Prostate gland (tissue), 2 donors: Measurements from ENCODE around the gene TH. TPM values are rescaled to one million over a fixed set of nuclear protein-coding genes. Genes with fewer than 3 reads are reported as not detected.

Experiments used
- DNase-seq: peaks from one replicate; pipeline ENCODE4 v3.0.0-alpha.2; 2019; ENCODE audit warnings: low spot score
- H3K27ac ChIP-seq, 2 donors: fragments of 200-600 bp; sonication (generic); 2 replicates each; pipeline ENCODE4 v1.5.1; 2017 to 2019
- H3K27me3 ChIP-seq: fragments of 200-600 bp; sonication (generic); replicated peaks from 2 replicates; pipeline ENCODE4 v1.5.1; 2019; ENCODE audit not compliant: insufficient read depth
- H3K36me3 ChIP-seq, 2 donors: fragments of 200-600 bp; sonication (generic); 1 replicate in 1 of 2; 2 replicates in 1 of 2; pipeline versions ENCODE4 v1.5.1 to v1.8.1; 2017 to 2019
- H3K4me1 ChIP-seq: fragments of 200-600 bp; sonication (generic); replicated peaks from 2 replicates; pipeline ENCODE4 v1.5.1; 2019
- H3K4me3 ChIP-seq, 2 donors: fragments of 200-600 bp; sonication (generic); 2 replicates each; pipeline ENCODE4 v1.5.1; 2017 to 2019
- H3K9me3 ChIP-seq: fragments of 200-600 bp; sonication (generic); 2 replicates; pipeline ENCODE4 v1.5.1; 2017
- POLR2A ChIP-seq: fragments of 450-650 bp; IDR thresholded peaks from one replicate; pipeline ENCODE4 v1.6.1; 2016; ENCODE audit warnings: antibody characterized with exemption, mild to moderate bottlenecking
- POLR2AphosphoS5 ChIP-seq: sonication (generic); formaldehyde crosslinking; IDR thresholded peaks from one replicate; pipeline ENCODE4 v1.6.1; 2017; ENCODE audit warnings: antibody characterized with exemption
- WGBS: methylation state at CpG from one replicate; pipeline ENCODE4 v1.1.5; 2018; 5-methylcytosine and 5-hydroxymethylcytosine counted together
- intact Hi-C: fragments of 100-400 bp; cut with DNase I; formaldehyde crosslinking; loops from one replicate; pipeline ENCODE4 v1.14.2; 2022
- microRNA counts, 2 donors: library from miRNA; unstranded; fragments of <30 nt; microRNA quantifications; one replicate each; lab custom pipeline; 2016 to 2017
- microRNA-seq: library from miRNA; unstranded; fragments of <30 nt; microRNA quantifications from one replicate; pipeline ENCODE4, GENCODE V29; 2016
- small RNA-seq, 2 donors: library from RNA; depleted of rRNA; stranded (forward); fragments of <200 nt; gene quantifications; one replicate each; pipeline ENCODE3, GENCODE V24; 2016
- total RNA-seq, 2 donors: library from RNA; depleted of rRNA; stranded (reverse); fragments of >200 nt; gene quantifications; one replicate each; pipeline ENCODE4 v1.1.0, GENCODE V29; 2016
- TF ChIP-seq, protein P1 (sequence below), 4 experiments: fragments of 200-600 bp in 2 of 4; fragments of 450-650 bp in 2 of 4; sonication (generic) in 2 of 4; IDR thresholded peaks; 1 replicate in 3 of 4; 2 replicates in 1 of 4; pipeline ENCODE4 v1.5.1; 2016 to 2019; ENCODE audit warnings: antibody characterized with exemption in 4 of 4, mild to moderate bottlenecking in 2 of 4, moderate library complexity in 2 of 4

The TH gene
- total RNA-seq, 2 donors from 2014 or later: 2.4 TPM; not detected in 1

DNA sequence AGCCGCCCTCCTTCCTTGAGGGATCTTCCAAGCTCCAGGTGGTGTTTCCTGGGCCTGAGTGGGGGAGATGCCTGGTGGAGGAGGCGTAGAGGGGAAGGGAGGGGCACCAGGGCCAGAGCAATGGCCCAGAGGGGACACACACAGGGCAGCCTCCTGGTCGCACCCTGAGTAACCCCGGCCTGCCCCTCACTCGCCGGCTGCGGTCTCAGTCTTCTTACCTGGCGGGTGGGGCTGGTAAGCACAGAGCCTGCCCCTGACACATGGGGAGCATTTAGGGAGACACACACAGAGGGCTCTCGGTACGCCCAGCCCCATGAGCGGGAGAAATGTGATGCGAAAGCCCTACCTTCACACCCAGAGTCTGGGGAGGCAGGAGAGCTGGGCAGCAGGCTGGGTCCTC, 56.3 kb downstream of the TH start:
- TF ChIP-seq POLR2A (no peak), POLR2AphosphoS5 (no peak)
- TF ChIP-seq, protein P1, sequence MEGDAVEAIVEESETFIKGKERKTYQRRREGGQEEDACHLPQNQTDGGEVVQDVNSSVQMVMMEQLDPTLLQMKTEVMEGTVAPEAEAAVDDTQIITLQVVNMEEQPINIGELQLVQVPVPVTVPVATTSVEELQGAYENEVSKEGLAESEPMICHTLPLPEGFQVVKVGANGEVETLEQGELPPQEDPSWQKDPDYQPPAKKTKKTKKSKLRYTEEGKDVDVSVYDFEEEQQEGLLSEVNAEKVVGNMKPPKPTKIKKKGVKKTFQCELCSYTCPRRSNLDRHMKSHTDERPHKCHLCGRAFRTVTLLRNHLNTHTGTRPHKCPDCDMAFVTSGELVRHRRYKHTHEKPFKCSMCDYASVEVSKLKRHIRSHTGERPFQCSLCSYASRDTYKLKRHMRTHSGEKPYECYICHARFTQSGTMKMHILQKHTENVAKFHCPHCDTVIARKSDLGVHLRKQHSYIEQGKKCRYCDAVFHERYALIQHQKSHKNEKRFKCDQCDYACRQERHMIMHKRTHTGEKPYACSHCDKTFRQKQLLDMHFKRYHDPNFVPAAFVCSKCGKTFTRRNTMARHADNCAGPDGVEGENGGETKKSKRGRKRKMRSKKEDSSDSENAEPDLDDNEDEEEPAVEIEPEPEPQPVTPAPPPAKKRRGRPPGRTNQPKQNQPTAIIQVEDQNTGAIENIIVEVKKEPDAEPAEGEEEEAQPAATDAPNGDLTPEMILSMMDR (IDR thresholded peaks at IDR 0.05): no peak
- H3K27ac ChIP-seq: no peak overlapping the region
- H3K36me3 ChIP-seq: no peaks in the 10 kb centered on the region
- intact Hi-C loops: no loop called here
- WGBS: 93% methylated on average over 12 of the region's 12 CpGs
- H3K4me3 ChIP-seq: no peak overlapping the region
- no peaks in the 10 kb centered on the region for H3K27me3 ChIP-seq
- H3K9me3 ChIP-seq: no peaks in the 10 kb centered on the region
- no peaks in the 10 kb centered on the region for H3K4me1 ChIP-seq
- no peak for DNase-seq

- Histone ChIP-seq H3K4me3 (no peak overlapping the region), H3K9me3 (no peaks in the 10 kb centered on the region), H3K27ac (no peak overlapping the region), H3K36me3 (no peaks in the 10 kb centered on the region), H3K27me3 (no peaks in the 10 kb centered on the region), H3K4me1 (no peaks in the 10 kb centered on the region)
- no peak for DNase-seq
- TF ChIP-seq POLR2AphosphoS5 (no peak), POLR2A (no peak)
- TF ChIP-seq, protein P1 (IDR thresholded peaks at IDR 0.05): no peak
- intact Hi-C loops: no loop called here
- 89% methylated on average over 32 of the region's 32 CpGs for WGBS
Observed at GRCh38 chr11:2114430-2115241, 57.0 kb downstream of the TH start.

MicroRNAs within 50 kb of the gene (microRNA counts, 767-probe panel; counts per million panel counts)
- 431 to 2,112 counts per million in 2 donors for microRNA hsa-miR-483-3p (lab: Ali Mortazavi, UCI)
- 0 to 431 counts per million in 2 donors for microRNA hsa-miR-483-5p (lab: Ali Mortazavi, UCI)

Small RNA genes within 50 kb of the gene (microRNA-seq; reads per million reads assigned to microRNA genes)
- gene MIR4686 (not detected), gene MIR483 (9.2 reads per million, percentile 50 among the genes with 10 or more reads in this experiment)

Small RNA genes within 50 kb of the gene (small RNA-seq; reads per million reads assigned to genes)
- 0 reads per million in 2 donors for gene MIR4686
- 0.10 to 0.47 reads per million in 2 donors for gene MIR483

Other genes starting within 250 kb of the TH start
- 100 to 1,000 TPM; 155 to 162 TPM for gene MRPL23, start 224.5 kb downstream of the TH start, total RNA-seq
- 100 to 1,000 TPM; 126 to 163 TPM for gene H19, start 174.0 kb downstream of the TH start, total RNA-seq
- 10 to 100 TPM in 1 of 2 donors, 1 to 10 TPM in 1; 4.1 to 80.7 TPM for gene IGF2, start 32.4 kb downstream of the TH start, total RNA-seq
- not detected for gene INS, start 10.6 kb downstream of the TH start, total RNA-seq
- gene ASCL2, start 98.8 kb upstream of the TH start, total RNA-seq: 1 to 10 TPM; 3.9 to 7.9 TPM
- gene C11orf21, start 130.1 kb upstream of the TH start, total RNA-seq: under 1 TPM in 1 of 2 donors, not detected in 1; 0.85 TPM
- gene TSPAN32, start 130.2 kb upstream of the TH start, total RNA-seq: not detected
- gene CD81, start 205.5 kb upstream of the TH start, total RNA-seq: 100 to 1,000 TPM; 472 to 927 TPM
- gene TSSC4, start 228.9 kb upstream of the TH start, total RNA-seq: 10 to 100 TPM; 40.4 to 71.1 TPM